ENCODE data around the gene EGLN1.

DNA sequence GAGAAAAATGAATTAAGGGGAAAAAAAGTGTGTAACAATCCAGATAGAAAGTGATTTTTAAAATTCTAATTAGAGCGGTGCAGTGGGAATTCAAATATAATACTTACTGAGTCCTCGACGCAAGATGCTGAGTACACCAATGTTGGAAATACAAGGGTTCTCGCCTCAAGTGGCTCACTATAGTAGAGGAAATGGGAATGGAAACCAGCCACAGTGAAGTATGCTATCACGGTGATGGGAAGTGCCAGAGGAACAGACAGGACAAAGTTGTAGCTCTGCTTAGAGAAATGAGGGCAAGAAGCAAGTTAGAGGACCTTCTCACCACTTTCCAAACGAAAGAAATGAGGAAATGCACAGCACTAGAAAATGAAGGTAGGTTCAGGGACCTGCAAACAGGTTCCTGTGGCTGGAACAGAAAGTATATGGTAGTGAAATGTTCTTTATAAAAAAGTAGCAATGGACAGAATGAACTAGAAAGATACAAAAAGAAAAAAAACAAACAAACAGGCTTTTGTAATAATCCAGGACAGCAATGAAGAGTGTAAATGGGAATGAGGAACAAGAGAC, 13.5 kb downstream of the EGLN1 start:
- TF ChIP-seq, protein P1, sequence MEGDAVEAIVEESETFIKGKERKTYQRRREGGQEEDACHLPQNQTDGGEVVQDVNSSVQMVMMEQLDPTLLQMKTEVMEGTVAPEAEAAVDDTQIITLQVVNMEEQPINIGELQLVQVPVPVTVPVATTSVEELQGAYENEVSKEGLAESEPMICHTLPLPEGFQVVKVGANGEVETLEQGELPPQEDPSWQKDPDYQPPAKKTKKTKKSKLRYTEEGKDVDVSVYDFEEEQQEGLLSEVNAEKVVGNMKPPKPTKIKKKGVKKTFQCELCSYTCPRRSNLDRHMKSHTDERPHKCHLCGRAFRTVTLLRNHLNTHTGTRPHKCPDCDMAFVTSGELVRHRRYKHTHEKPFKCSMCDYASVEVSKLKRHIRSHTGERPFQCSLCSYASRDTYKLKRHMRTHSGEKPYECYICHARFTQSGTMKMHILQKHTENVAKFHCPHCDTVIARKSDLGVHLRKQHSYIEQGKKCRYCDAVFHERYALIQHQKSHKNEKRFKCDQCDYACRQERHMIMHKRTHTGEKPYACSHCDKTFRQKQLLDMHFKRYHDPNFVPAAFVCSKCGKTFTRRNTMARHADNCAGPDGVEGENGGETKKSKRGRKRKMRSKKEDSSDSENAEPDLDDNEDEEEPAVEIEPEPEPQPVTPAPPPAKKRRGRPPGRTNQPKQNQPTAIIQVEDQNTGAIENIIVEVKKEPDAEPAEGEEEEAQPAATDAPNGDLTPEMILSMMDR (IDR thresholded peaks at IDR 0.05) = no peak
- TF ChIP-seq POLR2A (IDR thresholded peaks at IDR 0.05) = no peak
